Panc1 (cell line): ENCODE measurements around the gene TMEM61. TPM values are rescaled to one million over a fixed set of nuclear protein-coding genes. Genes with fewer than 3 reads are reported as not detected.

ENCODE experiments used
- ATAC-seq: fragments of 200-7000 bp; cut with Tn5 transposase; 2 replicates; pipeline ENCODE4 v1.9.1; 2020; ENCODE audit warnings: mild to moderate bottlenecking, moderate library complexity
- BruUV-seq: library from RNA; stranded (reverse); fragments of 400-500 nt; replicated peaks from 2 replicates; lab custom pipeline; 2021; lab: Mats Ljungman, UMichigan
- CTCF ChIA-PET: fragments of 300-600 bp; sonication (Branson Sonifier 250); formaldehyde crosslinking; loops from one replicate; lab custom pipeline; 2022; ENCODE audit warnings: antibody characterized with exemption; lab: Charles Lee
- POLR2A ChIA-PET: fragments of 300-600 bp; sonication (Branson Sonifier 250); formaldehyde crosslinking; loops from one replicate; lab custom pipeline; 2022; ENCODE audit warnings: antibody characterized with exemption; lab: Charles Lee
- DNase-seq: peaks from one replicate; pipeline ENCODE4 v3.0.0-alpha.2; 2010; ENCODE audit warnings: low read depth, low spot score
- H3K27ac ChIP-seq: 2 replicates; pipeline ENCODE4 v1.5.1; 2011; ENCODE audit warnings: mild to moderate bottlenecking, low read length, inconsistent platforms
- H3K27me3 ChIP-seq: fragments of 200-500 bp; sonication (Bioruptor generic); 2 replicates; pipeline ENCODE4 v1.6.0; 2014; ENCODE audit warnings: low read length, inconsistent platforms; ENCODE audit not compliant: control insufficient read depth, insufficient read depth
- H3K36me3 ChIP-seq: fragments of 200-500 bp; sonication (Bioruptor generic); 2 replicates; pipeline ENCODE4 v1.5.1; 2014; ENCODE audit warnings: inconsistent platforms, mild to moderate bottlenecking, low read length, moderate library complexity; ENCODE audit not compliant: control insufficient read depth, insufficient read depth
- H3K4me1 ChIP-seq: 2 replicates; pipeline ENCODE4 v1.5.1; 2011; ENCODE audit warnings: inconsistent platforms, mild to moderate bottlenecking, low read length, moderate library complexity; ENCODE audit not compliant: control insufficient read depth, insufficient read depth
- H3K4me3 ChIP-seq, 2 experiments: 2 replicates each; pipeline ENCODE4 v1.5.1; 2011 to 2012; ENCODE audit warnings: low read depth in 2 of 2, low read length in 2 of 2, mild to moderate bottlenecking in 2 of 2, inconsistent platforms in 1 of 2, moderate library complexity in 1 of 2
- H3K9me3 ChIP-seq: fragments of 200-500 bp; sonication (Bioruptor generic); 2 replicates; pipeline ENCODE4 v1.5.1; 2014; ENCODE audit warnings: low read depth, mild to moderate bottlenecking, inconsistent platforms, low read length, moderate library complexity; ENCODE audit not compliant: control insufficient read depth, insufficient read depth
- CTCF ChIP-seq: fragments of 450-650 bp; IDR thresholded peaks from 2 replicates; pipeline ENCODE4 v1.5.1; 2017; ENCODE audit warnings: mild to moderate bottlenecking
- POLR2AphosphoS5 ChIP-seq: IDR thresholded peaks from 2 replicates; pipeline ENCODE4 v1.6.1; 2012; ENCODE audit warnings: mild to moderate bottlenecking, low read depth, low read length, moderate library complexity
- REST ChIP-seq, 2 experiments: IDR thresholded peaks; 2 replicates each; pipeline ENCODE4 v1.6.1; 2011 to 2012; ENCODE audit warnings: low read depth in 2 of 2, control low read depth in 1 of 2, low read length in 1 of 2, mild to moderate bottlenecking in 1 of 2, moderate library complexity in 1 of 2; ENCODE audit not compliant: insufficient read depth in 1 of 2
- SIN3A ChIP-seq: IDR thresholded peaks from 2 replicates; pipeline ENCODE4 v1.6.1; 2012; ENCODE audit warnings: low read depth, mild to moderate bottlenecking, low read length, moderate library complexity, borderline replicate concordance; ENCODE audit not compliant: insufficient read depth
- TCF7L2 ChIP-seq: IDR thresholded peaks from 2 replicates; pipeline ENCODE4 v1.6.1; 2011; ENCODE audit warnings: mild to moderate bottlenecking, low read depth, low read length, inconsistent platforms
- in situ Hi-C: cut with HindIII; loops from 2 replicates; pipeline ENCODE4 v1.10.0; 2016; ENCODE audit warnings: low sequenced_read_pairs, low pct_unique_long_range_greater_than_20kb
- intact Hi-C: fragments of 100-400 bp; cut with micrococcal nuclease; formaldehyde crosslinking; loops from one replicate; pipeline ENCODE4 v1.10.0; 2022; ENCODE audit not compliant: unreplicated experiment
- total RNA-seq: library from RNA; stranded (reverse); gene quantifications from one replicate; pipeline ENCODE4 v1.2.1, GENCODE V29; 2021; ENCODE audit not compliant: unreplicated experiment

The TMEM61 gene
- total RNA-seq, 1 experiment from 2014 or later, result not detected

- BruUV-seq, result no TSS peak
- in situ Hi-C loops, result no loop called here
- ATAC-seq (no peak), DNase-seq (no peak)
- no peaks in the 10 kb centered on the region for H3K36me3 ChIP-seq
- CTCF ChIA-PET, result no interaction called here
- no peak overlapping the region for H3K4me3 ChIP-seq
- TF ChIP-seq SIN3A (no peak), POLR2AphosphoS5 (no peak), REST (IDR thresholded peaks at IDR 0.05; ENCODE audit: insufficient read depth in 1 of 2, low read depth in 2 of 2, low read length in 1 of 2) (no peak), TCF7L2 (no peak), CTCF (no peak)
- H3K4me1 ChIP-seq, result no peaks in the 10 kb centered on the region
- no peak overlapping the region for H3K27ac ChIP-seq
- intact Hi-C loops, result no loop called here
- POLR2A ChIA-PET, result no interaction called here
- no peaks in the 10 kb centered on the region for H3K27me3 ChIP-seq
- no peaks in the 10 kb centered on the region for H3K9me3 ChIP-seq
Measured at GRCh38 chr1:55006931-55007330, 26.5 kb downstream of the TMEM61 start.

- no peak overlapping the region for H3K4me3 ChIP-seq
- H3K27ac ChIP-seq, result no peak overlapping the region
- peak; percentile 31 for ATAC-seq
- no peak for DNase-seq
- no peaks in the 10 kb centered on the region for H3K4me1 ChIP-seq
- no TSS peak for BruUV-seq
- no peaks in the 10 kb centered on the region for H3K9me3 ChIP-seq
- ChIA-PET POLR2A (no interaction called here), CTCF (interaction anchor here (1.0 kb wide), 1 partner anchor 14 kb away, joined by 3 read pairs; no protein-coding TSS in a partner anchor)
- in situ Hi-C loops (no loop called here), intact Hi-C loops (no loop called here)
- TF ChIP-seq CTCF (no peak), REST (IDR thresholded peaks at IDR 0.05; ENCODE audit: insufficient read depth in 1 of 2, low read depth in 2 of 2, low read length in 1 of 2) (no peak)
- no peaks in the 10 kb centered on the region for H3K27me3 ChIP-seq
- no peaks in the 10 kb centered on the region for H3K36me3 ChIP-seq
Measured at GRCh38 chr1:55007625-55008024, 27.2 kb downstream of the TMEM61 start.
